GM19023 (cell line): Measurements from ENCODE around the gene ZKSCAN4.

Experiments
- ATAC-seq: cut with Tn5 transposase; IDR thresholded peaks from one replicate; pipeline ENCODE4 v1.9.1; 2021; ENCODE audit warnings: mild to moderate bottlenecking, moderate library complexity; ENCODE audit not compliant: unreplicated experiment

ZKSCAN4 gene

DNA sequence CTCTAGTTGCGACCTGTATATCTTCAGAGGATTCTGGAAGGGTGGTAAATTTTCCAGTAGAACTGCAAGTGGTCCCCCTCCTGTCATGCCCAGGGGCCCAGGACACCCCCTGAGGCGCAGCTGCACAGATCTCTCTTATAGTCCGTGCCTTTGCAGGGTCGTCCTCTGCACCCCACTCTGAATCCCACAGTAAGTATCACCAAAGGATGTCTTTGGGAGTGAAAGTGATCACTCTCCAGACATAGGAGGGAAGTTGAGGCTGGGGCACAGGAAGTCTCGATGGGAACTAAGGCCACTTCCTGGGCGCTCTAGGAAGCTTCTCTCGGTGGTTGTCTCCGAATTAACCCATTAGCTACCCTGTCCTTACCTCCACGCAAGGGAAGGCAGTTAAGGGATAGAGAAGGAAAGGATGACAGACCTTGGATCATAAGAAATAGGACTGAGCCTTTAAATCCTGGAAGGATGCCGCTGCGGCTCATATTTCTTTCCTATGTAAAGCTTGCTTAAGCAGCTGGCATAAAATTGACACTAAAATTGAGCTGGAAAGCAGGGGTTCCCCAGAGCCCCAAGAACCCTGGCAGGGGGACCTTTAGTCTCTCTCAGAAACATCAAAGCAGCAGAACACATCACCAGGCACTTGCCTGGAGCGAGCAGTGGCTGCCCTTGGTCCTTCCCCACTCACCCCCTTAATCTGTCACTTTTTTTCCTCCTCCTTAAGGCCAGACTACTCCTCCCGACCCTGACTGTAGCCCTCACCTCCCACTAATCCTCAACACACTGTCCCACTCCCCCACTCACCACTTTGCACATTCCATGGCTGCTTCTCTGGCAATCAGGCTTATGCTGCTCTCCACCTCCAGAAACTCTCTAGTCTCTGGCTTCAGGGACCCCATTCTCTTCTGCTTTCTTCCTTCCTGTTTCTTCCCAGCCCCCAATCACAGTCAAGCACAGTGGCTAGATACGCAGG is at the start of gene ZKSCAN4:
Gene ZKSCAN4 (minus strand): TSS at position 261 of the 967 bp plus-strand sequence. CDS start 289 bp downstream, outside the sequence.
- peak; percentile 93 for ATAC-seq

DNA sequence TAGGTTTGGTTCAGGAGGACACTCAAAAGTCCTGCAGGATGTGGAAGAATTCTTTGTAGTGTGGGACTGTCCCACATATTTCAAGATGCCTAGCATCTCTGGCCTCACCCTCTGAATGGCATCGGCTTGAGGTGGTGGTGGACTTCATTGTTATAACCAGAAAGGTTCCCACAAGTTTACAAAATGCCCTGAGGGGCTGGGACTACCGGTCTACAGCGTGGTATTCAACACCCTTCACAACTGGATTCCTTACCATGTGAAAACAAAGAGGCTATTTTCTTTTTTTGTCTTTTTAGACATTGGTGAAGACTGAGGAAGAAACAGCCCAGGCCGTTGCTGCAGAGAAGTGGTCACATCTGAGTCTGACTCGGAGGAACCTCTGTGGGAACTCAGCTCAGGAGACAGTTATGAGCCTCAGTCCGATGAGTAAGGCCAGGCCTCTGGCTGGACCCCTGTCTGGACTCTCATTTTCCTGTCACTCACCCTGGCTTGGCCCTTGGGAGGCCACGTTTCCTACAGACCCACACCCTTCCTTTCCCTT is 44.5 kb upstream of the ZKSCAN4 start:
- ATAC-seq = no peak

DNA sequence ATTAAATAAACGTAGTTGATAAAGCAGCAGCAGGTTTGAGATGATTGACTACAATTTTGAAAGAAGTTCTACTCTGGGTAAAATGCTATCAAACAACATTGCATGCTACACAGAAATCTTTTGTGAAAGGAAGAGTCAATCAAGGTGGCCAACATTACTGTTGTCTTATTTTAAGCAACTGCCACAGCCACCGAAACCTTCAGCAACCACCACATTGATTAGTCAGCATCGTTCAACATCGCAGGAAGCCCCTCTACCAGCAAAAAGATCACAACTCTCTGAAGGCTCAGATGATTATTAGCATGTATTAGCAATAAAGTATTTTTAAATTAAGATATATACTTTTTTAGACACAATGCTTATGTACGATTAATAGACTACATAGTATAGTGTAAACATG is 43.3 kb upstream of the ZKSCAN4 start:
- ATAC-seq = no peak

DNA sequence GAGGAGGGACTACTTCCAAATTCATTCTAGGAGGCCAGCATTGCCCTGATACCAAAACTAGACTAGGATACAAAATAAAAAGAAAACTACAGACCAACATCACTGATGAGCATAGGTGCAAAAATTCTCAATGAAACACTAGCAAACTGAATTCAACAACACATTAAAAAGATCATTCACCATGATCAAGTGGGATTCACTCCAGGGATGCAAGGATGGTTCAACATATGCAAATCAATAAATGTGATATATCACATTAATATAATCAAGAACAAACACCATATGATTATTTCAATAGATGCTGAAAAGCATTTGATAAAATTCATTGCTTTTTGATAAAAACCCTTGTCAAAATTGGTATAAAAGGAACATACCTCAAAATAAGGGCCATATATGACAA is 39.5 kb upstream of the ZKSCAN4 start:
- ATAC-seq = no peak

DNA sequence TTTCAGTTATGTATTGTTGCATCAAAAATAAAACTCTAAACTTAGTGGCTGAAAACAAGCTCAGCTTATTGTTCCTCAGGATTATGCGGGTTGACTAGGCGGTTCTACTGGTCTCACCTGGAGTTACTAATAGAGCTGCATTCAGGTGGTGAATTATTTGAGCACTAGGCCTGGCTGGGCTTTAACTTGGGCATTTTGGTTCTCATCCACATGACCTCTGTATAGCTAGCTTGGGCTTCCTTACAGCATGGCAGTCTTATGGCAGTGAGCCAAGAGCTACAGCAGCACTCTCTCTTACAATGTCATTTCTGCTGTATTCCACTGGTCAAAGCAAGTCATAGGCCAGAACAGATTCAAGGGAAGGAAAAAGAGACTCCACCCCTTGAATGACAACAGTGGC is 30.9 kb upstream of the ZKSCAN4 start:
- no peak for ATAC-seq

DNA sequence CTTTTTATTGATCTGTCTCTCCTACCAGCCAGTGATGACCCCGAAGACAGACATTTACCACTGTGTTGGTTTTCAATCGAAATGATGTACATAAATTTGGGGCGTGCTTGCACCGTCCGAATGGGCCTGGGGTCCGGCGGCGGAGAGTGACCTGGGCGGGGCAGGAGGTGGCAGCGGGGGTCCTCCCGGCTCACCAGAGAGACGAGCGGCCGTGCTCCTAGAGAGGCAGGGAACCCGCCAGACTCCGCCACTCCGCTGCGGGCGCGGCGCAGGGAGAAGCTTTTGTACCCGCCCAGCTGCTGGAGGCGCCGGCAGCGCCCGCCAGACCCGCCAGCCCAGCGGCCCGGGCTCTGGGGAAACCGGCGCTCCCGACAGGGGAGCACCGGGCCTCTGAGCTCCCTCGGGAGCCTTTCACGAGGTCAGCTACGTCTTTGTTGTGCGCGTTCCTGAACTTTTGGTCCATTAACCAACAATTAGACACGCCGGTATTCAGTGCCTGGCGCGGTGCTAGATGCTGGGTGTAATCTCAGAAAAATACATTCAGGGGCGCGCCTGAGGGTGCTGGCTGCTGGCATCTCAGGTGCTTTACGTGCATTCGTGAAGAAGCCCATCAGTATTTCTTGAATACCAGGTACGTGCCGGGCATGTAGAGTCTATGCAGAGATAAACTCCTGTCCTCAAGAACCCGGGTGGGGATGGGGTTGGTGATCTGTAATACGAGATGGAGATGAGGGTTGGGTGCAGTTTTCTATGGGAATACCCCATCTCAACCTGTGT is 29.4 kb upstream of the ZKSCAN4 start, which contains the start of gene PGBD1:
Gene PGBD1 (plus strand): TSS at position 285 of the 777 bp plus-strand sequence. CDS start 2,242 bp downstream, outside the sequence.
- ATAC-seq = peak; percentile 83

DNA sequence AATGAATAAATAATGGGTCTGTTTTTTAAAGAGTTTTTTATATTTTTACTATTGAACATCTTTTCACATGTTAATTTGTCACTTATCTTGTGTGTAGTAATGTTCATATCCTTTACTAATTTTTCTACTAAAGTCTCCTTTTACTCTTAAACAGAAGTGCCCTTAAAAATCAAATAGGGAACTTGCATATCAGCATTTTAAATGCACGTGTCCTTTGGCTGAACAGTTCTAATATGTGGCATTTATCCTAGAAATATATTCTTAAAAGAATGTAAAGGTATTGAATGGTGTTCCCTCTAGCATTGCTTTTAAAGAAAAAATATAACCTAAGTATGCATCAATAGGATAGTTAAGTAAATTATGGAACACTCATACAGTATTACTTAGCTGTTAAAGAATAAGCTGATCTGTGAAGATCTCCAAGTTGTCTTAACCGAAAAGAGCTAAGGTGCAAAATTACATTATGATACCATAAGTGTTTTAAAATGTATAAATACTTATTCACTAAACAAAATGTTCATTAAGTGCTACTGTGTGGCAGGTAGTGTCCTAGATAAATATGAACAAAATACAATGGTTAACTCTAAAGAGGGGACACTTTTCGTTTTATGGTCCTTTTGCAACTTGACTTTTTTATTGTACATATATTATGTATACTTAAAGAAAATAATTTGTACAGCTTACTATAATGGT is 28.7 kb upstream of the ZKSCAN4 start:
- ATAC-seq = no peak

DNA sequence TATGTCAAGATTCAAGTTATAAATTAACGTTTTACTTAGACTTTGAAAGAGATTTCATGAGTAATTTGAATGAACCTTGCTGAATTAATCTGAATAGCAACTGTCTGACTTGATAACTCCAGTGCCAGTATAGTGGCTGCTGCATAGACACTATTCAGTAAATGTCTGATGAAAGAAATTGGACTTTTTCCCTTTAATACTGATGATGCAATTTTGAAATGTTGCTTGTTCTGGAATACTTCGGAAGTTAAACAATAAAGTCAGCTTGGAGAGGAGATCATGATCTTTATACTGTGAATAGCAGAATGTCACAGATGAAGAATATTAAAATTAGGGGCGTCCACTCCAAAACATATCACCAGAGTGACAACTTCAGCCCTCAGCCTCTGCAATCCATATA is 25.7 kb upstream of the ZKSCAN4 start:
- no peak for ATAC-seq

DNA sequence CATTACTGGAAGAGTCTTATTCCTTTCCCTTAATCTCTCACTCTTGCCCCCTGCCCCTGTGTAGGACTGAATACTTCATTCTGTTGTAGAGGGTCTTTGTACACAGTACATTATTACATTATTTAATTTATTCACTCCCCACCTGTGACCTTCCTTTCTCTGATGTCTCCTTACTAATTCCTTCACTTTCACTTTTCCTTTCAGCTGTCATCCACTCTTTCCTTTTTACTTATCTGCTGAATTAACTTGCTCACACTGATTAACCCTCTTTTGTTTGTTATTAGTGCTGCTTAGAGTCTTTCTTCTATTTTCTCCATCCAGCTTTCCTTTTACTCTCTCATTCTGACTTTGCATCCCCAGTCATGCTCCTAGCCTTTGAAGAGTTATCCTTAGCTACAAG is 22.8 kb upstream of the ZKSCAN4 start:
- no peak for ATAC-seq

DNA sequence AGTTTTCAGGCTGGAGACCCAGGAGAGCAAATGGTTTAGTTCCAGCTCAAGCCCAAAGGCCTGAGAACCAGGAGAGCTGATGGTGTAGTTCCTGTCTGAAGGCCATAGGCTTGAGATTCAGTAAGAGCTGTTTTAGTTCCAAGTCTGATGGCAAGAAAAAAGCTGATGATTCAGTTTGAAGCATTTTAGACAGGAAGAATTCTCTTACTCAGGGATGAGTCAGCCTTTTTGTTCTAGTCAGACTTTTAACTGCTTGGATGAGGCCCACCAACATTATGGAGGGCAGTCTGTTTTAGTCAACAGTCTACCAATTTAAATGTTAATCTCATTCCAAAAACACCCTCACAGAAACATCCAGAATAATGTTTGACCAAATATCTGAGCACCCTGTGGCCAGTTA is 17.4 kb upstream of the ZKSCAN4 start:
- no peak for ATAC-seq

DNA sequence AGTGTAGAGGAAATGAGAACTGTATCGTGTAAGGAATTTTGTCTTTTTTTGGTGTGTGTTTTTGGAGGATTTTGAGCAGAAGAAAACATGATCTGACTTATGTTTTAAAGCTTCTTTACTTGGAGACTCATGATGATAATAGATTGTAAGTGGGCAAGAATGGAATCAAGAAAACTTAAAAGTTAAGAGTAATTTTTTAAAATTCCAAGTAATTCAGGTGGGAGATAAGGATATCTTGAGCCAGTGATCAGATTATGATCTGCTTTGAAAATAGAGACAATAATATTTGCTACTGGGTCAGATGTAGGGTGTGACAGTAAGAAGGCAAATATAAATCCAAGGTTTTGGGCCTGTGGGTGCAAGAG is 15.6 kb upstream of the ZKSCAN4 start:
- no peak for ATAC-seq

DNA sequence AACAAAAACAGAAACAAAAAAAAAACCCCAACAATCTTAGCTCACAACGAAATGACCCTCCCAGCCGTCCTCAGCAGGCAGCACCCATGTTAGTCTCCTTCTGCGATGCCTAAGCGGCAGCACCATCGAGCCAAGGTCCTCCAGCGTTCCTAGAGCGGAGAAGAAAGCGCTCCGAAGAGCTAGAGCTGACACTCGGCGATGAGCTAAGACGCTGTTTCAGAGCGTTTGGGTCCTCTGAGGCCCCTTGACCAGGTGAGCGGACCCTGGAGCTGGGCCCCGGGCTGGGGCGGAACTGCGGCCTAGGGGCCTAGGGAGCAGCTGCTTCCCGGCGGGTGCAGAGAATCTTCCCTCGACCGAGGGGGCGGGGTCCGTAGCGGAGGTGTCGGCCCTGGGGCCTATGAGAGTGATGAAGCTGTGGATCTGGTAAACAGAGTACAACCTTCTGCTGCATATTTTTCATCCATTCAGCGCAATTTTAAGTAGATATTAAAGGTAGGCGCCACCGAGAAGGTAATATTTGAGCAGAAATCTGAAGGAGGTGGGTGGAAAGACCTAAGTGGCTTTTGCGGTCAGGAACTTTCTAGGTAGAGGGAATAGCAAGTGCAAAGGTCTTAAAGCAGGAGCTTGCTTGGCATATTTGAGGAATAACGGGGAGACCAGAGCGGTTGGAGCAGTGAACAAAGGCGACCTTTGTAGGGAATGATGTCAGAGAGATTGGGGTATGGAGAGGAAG is 15.1 kb upstream of the ZKSCAN4 start, which contains the start of gene ZSCAN26:
Gene ZSCAN26 (plus strand): TSS at position 182 of the 733 bp plus-strand sequence. CDS start 4,777 bp downstream, outside the sequence.
- peak; percentile 96 for ATAC-seq

DNA sequence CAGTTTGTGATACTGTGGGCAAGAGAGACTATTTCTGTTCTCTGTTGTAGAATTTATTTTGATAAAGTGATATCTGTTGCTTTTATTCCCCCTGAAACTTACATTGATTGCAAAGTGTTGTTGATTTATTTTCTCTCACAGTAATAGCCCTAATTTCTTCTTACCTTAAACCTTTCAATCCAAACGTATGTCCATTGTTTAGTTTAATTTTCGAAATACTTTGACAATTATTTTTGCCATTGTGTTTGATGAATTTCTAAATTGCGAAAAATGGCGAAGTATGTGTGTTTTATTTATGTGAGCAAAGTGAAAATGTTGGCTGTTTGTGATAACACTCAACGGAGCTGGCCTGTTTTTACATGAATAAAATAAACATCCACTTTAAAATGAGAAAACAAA is 14.5 kb upstream of the ZKSCAN4 start:
- ATAC-seq = no peak

DNA sequence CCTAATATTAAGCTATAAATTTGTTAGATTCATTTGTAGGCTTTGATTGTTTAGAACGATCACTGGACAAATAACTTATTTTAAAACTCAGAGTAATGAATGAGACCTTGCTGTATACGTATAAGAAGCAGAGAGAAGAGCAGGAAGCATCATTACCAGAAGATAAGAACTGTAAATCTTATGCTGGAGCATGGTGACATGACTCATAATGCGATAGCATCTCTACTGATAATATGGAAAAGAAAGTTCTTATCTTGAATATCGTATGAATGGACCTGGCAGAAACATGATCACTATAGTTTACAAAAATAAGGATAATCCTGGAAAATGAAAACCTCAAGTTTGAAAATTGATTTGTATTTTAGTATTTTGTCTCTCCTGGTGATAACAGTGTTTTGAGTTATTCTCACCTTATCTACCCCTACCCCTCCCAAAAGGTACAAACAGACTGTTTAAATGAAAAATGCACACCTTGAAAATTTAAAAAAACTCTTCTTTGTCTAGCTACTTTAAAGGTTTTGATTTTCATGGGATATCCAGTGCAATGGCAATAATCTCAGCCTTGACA is 12.8 kb upstream of the ZKSCAN4 start:
- ATAC-seq = no peak

DNA sequence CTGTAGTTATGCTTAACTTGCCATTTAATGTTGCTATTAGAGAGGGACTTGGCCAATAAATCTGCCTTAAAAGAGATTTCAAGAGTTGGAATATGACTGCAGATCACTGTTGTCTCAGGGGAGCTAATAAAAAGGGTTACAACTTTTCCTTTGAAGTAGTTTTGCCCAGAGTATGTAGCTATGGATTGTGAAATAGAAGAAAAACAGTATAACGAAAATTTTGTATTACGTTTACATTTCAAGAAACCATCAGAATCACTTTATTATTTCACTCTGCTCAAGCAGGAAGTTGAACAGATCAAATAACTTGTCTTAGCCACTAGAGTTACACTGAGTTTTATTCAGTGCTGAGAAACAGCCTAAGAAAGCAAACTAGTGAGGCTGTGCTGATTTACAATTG is 11.9 kb upstream of the ZKSCAN4 start:
- no peak for ATAC-seq

DNA sequence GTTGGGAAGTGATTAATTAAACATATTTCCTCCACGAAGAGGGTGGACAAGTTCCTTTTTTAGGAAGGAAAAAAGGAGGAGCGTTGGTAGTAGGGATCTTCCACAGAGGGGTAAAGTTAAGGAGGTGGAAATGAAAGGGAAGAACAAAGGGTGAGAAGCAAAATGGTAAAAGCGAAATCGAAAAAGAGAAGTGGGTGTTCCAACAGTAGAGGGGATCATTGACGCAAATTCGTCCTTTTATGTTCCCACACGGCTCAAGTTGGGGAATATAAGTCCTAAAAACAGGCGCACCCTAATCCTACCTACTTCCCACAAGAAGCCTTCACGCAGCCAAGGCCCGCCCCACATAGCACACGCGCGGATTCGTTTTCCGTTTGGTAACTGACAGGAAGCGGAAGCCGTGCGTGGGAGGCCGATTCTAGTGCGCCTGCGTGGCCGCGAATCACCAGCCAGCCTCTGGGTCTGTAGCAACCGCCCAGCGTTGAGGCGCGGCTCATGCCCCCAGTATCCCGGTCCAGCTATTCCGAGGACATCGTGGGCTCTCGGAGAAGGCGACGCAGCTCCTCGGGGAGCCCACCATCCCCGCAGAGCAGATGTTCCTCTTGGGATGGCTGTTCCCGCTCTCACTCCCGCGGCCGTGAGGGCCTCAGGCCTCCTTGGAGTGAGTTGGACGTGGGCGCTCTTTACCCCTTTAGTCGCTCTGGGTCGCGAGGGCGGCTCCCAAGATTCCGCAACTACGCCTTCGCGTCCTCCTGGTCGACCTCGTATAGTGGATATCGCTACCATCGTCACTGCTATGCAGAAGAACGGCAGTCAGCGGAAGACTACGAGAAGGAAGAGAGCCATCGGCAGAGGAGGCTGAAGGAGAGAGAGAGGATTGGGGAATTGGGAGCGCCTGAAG is 7.1 kb upstream of the ZKSCAN4 start, which contains the start of gene NKAPL:
Gene NKAPL (plus strand): TSS at position 421 of the 901 bp plus-strand sequence. CDS start 75 bp downstream, at position 496.
- no peak for ATAC-seq

DNA sequence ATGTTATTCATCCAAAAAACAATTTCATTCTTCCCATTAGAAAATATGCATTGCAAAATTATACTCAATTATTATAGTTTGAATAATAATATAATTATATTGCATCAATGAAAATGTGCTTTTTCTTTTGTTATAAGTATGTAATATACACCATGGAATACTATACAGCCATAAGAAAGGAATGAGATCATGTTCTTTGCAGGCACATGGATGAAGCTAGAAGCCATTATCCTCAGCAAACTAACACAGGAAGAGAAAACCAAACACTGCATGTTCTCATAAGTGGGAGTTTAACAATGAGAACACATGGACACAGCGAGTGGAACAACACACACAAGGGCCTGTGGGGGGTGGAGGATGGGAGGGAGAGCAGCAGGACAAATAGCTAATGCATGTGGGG is 5.0 kb upstream of the ZKSCAN4 start:
- ATAC-seq = no peak

DNA sequence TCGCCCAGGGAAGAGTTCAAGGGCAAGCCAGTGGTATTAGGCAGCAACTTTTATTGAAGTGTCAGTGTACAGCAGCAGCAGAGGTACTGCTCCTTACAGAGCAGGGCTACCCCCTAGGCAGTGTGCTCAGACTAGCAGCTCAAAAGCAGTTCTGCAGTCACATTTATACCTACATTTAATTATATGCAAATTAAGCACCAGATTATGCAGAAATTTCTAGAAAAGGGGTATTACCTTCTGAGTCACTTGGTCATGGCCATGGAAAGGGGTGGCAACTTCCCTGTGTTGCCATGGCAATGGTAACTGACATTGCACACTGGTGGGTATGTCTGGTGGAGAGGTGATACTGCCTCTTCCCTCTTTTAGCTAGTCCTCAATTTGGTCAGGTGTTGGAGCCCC is 2.1 kb upstream of the ZKSCAN4 start:
- ATAC-seq = no peak

DNA sequence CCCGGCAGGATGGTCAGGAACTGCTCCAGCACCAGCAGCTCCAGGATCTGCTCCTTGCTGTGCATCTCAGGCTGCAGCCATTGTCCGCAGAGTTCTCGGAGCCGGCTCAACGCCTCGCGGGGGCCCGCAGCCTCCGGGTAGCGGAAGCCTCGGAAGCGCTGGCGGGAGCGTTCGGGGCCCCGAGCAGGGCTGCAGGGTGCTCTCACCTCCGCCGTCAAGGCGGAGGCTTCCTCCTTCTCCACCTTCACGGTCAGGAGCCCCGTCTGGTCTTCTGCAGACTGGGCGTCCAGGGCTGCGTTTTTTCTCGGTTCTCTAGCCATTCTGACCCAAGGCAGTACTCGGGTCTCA is 434 bp downstream of the ZKSCAN4 start:
- peak; percentile 48 for ATAC-seq
